ENCODE results near the gene FRMPD4.
"Not testable (repeated sequence)": the region's sequence is repeated elsewhere in the genome, so short reads cannot be mapped to it uniquely, and the experiment has no call there.

- not testable (repeated sequence) for TF ChIP-seq CTCF (IDR thresholded peaks at IDR 0.05 in 8 of 11, conservative IDR thresholded peaks at IDR 0.05 in 3 of 11); POLR2A (IDR thresholded peaks at IDR 0.05); POLR2AphosphoS5 (IDR thresholded peaks at IDR 0.05)
Measured at GRCh38 chrX:12515384-12515783, 377.1 kb downstream of the FRMPD4 start.
